Activated T-cell treated with anti-CD3 and anti-CD28 coated beads, Interleukin-2, amount 50 U/mL, for 48 hours (primary cell): Measurements from ENCODE around the gene VWF.
A peak's percentile ranks its signal among the peaks of the same experiment; 100 is the strongest.
"Not testable (repeated sequence)": the region's sequence is repeated elsewhere in the genome, so short reads cannot be mapped to it uniquely, and the experiment has no call there.

Experiments used
- DNase-seq, 2 experiments: peaks; one replicate each; pipeline ENCODE4 v3.0.0-alpha.2; 2020

Gene VWF

DNA sequence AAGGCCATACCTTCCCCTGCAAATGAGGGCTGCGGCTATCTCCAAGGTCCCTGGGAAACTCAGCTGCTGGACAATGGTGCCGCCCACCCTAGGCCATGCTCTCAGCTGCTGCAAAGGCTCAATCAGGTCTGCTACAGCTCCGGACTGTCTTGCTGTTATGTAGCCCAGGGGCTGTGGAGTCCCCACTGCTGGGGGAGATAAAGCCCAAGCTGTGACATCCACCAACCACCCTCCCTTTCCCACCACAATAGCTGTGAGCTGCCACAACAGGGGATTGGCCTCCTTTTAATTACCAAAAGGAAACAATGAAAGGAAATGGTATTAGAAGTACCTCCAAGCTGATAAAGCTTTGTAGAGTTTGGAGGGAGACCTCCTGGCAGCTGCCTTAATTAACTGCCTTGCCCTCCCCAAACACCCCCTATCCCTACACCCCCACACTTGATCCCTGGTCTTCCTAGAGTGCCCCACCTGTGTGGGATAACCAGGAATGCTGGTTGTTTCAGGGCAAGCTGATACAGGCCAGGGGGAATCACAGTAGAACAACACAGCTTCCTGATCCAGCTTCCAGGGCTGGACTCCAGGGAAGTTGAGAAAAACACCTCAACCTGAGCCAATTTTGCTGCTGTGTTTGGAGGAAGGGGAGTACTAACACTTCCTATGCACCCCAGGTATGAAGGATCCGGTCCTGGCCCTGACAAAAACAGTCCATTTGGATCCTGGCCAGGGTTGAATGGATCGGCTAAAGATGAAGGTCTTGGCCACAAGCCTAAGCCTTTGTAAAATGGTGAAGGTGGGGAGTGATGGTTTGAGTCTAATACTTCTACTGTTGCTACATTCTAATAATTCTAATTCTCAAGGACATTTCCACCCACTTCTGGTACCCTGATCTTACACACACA is at the start of gene VWF:
VWF (minus strand) TSS at position 260 of the 899 bp plus-strand sequence. CDS start 1,474 bp downstream, outside the sequence.
- DNase-seq: no peak

DNA sequence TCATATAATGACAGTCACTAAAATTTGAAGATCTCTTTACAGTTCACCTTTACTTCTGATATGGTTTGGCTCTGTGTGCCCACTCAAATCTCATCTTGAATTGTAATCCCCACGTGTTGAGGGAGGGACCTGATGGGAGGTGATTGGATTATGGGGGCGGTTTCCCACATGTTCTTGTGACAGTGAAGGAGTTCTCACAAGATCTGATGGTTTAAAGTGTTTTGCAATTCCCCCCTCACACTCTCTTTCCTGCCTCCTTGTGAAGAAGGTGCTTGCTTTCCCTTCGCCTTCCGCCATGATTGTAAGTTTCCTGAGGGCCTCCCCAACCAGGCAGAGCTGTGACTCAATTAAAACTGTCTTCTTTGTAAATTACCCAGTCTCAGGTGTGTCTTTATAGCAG is 48.4 kb upstream of the VWF start:
- no peak for DNase-seq

DNA sequence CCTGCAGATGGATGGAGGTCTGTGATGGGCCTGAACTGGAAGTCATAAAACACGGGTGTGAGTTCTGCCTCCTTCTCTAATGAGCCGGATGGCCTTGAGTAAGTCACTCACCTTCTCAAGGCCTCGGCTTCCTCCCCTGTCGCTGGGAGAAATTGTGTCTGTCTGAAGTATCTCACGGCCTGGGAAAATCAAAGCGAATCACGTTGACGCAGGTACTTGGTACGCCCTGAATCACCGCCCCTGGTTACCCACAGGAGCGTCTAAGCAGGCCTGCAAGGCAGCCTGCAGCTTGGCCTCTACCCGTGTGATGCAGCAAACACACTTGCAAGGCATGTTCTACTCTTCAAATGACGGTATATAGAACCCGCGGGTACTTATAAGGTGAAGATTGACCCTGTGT is 47.6 kb upstream of the VWF start:
- no peak for DNase-seq

DNA sequence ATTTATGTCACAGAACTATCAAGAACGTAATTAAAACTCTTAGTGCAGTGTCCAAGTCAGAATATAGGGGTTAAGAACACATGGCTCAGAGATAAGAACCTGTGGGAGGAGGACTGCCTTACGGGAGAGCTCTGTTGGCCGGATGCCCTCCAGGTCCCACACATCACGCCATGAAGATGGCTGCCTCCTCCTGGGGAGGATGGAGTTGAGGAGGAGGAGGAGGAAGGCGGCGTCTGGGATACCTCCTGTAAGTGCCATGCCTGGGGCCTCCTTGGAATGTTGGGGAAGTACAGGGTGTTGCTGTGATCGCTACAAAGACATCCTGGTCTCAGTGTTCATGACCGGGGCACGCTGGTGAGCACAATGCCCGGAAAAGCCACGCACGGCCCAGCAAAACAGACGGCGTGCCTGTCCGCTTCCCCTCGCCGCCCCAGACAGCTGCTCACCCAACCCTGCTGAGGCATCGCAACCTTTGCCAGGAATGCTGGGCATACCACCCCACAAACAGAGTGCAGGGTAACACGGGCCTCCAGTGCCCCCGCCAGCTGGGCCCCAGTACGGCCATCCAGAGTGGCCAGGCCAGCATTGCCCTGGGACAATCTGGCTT is 47.0 kb upstream of the VWF start:
- no peak for DNase-seq

DNA sequence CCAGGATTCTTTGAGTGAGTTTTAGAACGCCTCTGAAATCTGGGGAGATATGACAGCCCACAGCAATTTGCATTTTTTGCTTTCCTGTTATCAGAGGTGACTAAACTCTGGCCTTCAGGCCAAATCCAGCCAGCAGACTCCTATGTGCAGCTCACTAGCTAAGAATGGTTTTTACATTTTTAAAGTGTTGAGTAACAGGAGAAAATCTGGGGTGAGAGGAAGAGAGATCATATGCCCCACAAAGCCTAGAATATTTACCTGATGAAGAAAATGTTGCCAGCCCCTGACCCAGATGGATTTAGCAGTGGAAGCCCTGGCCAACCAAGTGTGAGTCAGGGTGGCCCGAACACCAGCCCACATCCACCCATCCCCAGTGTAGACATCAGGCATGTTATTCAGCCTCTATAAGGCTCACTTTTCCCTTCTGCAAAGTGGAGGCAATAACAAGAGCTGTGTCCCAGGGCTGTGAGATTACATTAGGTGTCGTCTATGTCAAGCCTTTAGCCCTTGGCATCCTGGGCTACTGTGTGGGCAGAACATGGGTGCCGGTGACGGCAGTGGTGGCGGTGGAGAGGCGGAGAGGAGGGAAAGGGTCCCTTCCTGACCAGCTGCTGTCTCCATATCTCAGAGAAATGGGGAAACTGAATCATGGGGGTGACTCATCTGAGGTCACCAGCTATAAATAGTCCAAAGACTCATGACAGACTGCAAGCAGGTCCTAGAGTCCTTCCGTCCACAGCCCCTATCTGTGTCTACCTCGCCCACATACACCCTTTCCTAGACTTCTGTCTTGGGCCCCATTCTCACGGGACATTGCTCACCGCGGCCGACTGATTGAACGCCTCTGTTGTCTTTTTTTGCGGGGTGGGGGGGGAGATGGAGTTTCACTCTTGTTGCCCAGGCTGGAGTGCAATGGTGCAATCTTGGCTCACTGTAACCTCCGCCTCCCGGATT is 43.1 kb upstream of the VWF start:
- DNase-seq: peak; percentile 76 to 83

DNA sequence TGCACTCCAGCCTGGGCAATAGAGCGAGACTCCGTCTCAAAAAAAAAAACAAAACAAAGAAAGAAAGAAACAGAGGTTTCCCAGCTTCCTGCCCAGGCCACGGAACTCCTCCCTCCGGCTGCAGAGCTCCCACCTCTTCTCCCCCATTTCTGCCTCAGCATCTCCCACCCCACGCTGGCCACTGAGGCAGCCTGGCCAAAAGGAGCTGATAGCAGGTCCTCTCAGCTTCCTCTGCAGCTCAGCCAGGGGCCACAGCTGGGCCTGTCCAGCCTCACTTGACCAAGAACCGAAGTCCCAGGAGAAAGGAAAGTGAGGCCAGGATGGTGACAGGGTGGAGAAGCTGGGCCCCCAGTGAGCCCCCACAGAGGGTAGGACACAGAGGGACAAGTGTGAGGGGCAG is 42.3 kb upstream of the VWF start:
- DNase-seq: no peak

DNA sequence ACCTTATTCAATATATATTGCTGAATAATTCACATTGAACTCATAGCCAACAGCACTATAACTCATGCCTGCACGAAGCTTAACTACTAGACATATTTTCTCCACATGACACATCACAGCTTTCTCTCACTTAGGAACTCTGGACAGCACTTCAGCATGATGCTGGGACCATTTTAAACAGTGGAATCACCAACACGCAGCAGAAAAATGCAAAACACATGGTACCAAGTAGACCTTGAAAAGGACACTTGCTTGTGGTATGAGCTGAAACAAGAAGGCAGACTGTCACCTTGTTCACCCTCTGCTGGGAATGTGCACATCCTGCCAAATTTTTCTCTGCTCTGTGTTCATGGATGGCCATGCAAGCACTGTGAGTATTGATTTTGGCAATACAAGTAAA is 40.9 kb upstream of the VWF start:
- DNase-seq: no peak

DNA sequence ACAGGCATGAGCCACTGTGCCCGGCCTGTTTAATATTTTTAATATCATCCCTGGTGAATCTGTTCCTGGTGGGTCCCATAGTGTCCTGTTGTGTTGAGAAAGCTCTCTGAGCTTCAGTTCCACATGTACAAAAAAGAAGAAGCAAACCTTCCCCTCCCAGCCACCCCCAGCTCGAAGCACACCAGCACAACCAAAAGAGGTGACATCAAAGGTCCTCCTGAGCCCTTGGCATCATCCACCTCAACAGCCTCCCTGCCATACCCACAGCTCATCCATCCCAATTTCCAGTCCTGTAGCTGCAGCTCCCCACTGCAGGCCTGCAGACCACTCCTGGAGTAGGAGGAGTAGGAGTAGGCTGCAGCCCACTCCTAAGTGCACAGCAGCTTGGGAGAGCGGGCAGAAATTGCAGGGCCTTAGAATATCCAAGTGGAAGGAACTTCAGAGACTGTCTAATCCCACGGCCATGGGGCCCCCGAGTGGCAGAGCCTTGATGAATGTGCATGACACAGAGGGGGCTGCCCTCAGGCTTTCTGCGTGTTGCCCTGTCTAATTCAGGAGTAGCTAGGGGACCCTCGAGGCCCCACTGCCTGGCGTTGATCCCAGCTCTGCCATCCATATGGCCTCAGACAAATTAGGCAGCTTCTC is 39.1 kb upstream of the VWF start:
- DNase-seq: no peak

DNA sequence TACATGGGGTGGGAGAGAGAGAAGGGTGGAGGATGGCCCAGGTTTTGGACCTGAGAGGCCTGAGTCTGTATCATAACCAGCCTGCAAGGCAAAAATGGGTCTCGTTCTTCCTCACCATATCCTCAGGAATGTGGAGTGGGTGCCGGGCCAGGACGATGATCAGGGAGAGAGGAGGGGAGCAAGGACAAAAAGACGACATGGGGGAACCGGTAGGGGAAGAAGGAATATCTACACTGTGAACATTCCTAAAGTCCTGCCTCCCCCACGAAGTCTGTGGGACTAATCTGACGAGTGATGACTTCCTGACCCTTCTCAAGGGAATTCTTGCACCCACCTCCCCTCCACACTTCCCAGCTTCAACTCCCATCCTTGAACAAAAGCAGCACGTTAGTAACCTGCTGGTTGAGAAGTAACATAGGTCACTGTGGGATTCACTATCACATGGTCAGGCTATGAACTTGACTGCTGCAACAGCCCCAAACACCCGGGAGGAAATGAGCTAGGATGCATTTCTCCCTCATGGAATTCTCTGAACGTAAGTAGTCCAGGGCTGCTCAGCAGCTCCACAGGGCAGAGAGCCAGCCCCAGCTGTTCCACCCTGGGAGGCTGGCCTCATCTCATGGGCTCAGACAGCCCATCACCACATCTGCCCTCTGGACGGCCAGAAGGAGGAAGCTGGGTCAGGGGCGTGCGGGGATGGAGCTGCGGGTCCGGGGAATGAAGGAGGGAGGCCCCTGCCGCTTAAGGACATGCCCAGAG is 36.8 kb upstream of the VWF start:
- no peak for DNase-seq

DNA sequence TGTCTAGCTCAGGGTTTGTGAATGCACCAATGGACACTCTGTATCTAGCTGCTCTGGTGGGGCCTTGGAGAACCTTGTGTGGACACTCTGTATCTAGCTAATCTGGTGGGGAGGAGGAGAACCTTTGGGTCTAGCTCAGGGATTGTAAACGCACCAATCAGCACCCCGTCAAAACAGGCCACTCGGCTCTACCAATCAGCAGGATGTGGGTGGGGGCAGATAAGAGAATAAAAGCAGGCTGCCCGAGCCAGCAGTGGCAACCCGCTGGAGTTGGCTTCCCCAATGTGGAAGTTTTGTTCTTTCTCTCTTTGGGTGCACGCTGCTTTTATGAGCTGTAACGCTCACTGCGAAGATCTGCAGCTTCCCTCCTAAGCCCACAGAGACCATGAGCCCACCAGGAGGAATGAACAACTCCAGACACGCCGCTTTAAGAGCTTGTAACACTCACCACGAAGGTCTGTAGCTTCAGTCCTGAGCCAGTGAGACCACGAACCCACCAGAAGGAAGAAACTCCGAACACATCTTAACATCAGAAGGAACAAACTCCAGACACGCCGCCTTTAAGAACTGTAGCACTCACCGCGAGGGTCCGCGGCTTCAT is 35.7 kb upstream of the VWF start:
- not testable (repeated sequence) for DNase-seq

DNA sequence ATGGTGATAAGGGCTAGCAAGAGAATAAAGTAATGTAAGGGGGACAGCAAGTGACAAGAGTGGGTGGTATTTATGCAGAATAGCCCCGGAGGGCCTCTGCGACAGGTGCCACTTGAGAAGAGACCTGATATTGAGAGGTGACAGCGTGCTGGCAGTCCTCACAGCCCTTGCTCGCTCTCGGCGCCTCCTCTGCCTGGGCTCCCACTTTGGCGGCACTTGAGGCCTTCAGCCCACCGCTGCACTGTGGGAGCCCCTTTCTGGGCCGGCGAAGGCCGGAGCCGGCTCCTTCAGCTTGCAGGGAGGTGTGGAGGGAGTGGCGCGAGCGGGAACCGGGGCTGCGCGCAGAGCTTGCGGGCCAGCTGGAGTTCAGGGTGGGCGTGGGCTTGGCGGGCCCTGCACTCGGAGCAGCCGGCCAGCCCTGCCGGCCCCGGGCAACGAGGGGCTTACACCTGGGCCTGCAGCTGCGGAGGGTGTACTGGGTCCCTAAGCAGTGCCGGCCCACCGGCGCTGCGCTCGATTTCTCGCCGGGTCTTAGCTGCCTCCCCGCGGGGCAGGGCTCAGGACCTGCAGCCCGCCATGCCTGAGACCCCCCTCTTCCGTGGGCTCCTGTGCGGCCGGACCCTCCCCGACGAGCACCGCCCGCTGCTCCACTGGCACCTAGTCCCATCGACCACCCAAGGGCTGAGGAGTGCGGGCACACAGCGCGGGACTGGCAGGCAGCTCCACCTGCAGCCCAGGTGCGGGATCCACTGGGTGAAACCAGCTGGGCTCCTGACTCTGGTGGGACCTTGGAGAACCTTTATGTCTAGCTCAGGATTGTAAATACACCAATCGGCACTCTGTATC is 34.9 kb upstream of the VWF start:
- DNase-seq: not testable (repeated sequence)

DNA sequence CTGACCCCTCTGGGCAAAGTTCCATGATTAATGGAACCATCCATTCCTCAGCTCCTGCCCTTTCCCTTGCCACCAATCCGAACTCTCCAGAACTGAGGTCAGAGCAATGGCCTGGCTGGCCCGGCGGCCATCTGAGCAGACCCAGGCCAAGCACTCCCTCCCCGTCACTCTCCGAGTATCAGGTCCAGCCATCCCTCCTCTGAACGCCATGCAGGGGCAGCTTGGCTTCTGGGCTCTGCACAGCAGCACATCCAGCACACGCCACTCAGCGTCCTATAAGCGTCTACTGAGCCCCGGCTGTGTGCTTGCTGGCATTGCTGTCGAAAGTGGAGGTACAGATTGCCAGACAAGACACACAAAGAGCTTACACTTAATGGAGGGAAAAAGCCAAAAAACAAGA is 34.3 kb upstream of the VWF start:
- no peak for DNase-seq

DNA sequence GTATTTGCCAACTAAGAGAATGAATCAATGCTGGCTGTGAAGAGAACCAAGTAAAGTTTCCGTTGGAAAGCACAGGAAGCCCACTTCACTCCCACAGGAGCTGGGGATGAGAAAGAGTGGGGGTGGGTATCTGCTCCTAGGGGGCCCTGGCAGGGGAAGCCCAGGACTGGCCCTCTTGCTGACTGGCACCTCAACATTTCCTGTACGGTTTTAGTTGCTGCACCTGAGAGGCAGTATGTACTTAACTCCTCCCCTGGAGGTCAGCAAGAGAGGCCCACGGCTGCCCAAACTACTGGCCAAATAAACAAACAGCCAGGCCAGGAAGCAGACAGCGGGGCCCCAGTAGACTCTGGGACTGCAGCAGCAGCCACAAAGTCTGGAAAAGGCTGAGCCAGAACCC is 33.8 kb upstream of the VWF start:
- no peak for DNase-seq

DNA sequence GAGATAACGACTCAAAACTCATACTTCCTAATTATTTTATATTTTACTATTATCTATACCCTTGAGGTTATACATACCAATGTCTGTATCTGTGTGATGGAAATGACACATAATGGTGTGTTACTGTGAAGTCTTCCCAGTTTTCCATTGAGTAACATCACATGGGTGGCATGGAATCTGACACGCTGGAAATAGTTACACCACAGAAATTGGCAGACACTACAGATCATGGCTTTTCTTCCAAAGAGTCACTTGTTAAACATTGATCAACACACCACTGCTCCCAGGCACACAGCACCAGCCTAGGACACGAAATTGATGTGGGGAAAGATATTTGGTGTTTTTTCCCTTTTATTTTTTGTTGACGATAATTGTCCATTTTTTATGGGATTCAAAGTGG is 33.0 kb upstream of the VWF start:
- DNase-seq: no peak

DNA sequence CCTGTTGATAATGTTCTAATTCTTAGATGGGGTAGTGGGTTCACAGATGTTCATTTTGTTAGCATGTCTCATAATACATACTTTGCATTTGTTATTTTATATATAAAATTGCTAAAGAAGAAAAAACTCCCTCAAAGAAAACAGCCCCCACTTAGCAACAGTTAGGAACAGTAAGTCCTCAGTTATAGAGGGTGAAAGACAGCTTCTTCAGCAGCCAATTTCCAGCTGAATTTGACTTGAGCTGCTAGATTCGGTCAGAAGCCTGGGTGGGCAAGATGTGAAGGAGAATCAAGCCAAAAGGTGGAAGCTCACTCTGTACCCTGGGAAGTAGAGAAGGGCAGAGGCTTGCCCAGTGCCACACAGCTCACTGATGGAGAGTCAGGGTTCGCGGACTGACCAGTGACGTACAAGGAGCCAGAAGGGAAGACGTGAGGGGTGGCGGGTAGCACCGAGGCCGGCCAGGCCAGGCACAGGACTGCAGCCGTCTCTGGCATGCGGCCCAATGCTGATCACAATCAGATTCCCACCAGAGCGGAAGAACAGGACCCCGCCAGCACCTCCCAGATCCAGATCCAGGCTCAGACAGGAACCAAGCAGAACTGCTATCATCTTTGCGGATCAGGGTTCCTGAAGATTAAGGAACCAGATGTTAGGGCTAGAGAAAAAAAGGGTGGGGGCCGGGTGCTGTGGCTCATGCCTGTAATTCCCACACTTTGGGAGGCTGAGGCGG is 30.4 kb upstream of the VWF start:
- no peak for DNase-seq

DNA sequence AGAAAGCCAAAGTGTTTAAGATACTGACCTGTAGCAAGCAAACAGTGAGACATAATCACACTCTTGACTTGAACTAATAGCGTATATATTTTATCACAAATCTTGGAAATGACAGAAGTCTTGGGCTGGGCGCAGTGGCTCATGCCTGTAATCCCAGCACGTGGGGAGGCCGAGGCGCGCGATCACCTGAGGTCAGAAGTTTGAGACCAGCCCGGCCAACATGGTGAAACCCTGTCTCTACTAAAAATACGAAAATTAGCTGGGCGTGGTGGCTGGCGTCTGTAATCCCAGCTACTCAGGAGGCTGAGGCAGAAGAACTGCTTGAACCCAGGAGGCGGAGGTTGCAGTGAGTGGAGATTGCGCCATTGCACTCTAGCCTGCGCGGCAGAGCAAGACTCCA is 24.3 kb upstream of the VWF start:
- not testable (repeated sequence) for DNase-seq

DNA sequence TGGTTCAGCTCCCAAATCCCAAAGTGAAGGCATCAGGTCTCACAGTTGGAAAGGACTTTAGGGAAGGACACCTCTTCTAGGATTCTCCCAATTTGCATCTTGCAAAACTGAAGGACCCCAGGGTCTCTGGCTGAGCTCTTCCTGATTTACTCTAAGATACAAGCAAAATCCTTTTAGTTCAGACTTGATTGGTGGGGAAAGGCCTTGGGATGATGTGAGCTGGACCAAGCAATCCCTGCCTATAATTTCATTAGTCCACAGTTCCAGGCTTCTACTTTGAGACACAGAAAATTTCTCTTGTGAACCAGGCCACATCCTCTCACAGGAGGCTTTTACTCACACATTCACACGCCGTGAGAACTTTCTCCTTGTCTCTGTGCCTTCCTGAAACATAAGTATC is 23.6 kb upstream of the VWF start:
- DNase-seq: no peak

DNA sequence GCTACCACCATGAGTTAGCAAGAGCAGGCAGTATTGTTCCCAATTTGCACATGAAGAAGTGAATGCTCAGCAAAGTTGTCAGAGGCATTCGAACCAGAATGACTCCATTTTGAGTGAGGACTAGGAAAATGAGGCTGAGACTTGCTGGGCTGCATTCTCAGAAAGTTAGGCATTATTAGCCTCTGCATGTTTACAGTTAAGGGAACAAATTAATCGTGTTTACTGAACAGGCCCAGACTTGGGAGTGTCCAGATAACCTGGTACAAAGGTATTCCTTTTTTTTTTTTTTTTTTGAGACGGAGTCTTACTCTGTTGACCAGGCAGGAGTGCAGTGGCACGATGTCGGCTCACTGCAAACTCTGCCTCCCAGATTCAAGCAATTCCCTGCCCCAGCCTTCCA is 22.5 kb upstream of the VWF start:
- DNase-seq: no peak

DNA sequence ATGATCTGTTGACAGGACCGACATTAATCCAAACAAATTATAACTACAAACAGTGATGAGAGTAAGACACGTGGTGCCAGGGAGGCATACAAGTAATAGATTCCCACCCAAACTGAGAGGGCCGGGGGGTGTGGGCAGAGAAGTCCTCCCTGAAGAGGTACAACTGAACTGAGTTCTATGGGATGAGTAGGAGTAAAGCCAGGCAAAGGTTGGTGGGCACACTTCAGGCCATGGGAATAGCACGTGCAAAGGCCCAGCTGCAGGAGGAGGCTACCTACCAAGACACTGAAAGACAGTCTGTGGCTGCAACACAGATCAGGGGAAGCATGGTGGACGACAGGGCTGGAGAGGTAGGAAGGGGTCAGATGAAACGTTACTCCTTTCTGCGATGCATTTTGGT is 22.0 kb upstream of the VWF start:
- DNase-seq: no peak

DNA sequence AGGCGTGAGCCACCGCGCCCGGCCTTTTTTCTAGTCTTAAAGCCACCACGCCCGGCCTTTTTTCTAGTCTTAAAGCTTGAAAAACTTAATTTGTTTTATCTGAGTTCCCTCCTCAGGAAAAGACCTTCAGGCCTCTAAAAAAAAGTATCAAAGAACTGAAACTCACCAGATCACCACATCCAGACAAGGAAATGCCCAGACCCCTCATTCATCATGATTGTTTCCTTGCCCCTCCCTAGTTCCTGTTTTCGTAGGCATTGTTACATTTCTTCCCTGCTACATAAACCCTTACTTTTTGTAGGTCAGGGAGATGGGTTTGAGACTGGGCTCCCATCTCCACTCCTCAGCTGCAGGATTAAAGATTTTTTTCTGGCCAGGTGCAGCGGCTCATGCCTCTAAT is 21.1 kb upstream of the VWF start:
- no peak for DNase-seq
